OCI-LY1 (cell line): Measurements from ENCODE around the gene DUOX1.

Experiments used
- CTCF ChIP-seq: fragments of 200-600 bp; sonication (generic), shearing (Covaris generic); IDR thresholded peaks from 2 replicates; pipeline ENCODE4 v1.5.1; 2017; ENCODE audit warnings: mild to moderate bottlenecking, antibody characterized with exemption, low read length, moderate library complexity, mixed read lengths
- EZH2 ChIP-seq: fragments of 200-600 bp; sonication (generic), shearing (Covaris generic); IDR thresholded peaks from 2 replicates; pipeline ENCODE4 v1.8.0; 2017; ENCODE audit warnings: borderline replicate concordance, mixed run types, mild to moderate bottlenecking, antibody characterized with exemption, low read length, moderate library complexity, mixed read lengths

GRCh38 chr15:45137703-45138102 lies 7.9 kb downstream of the DUOX1 start:
- TF ChIP-seq EZH2, result no peak
- TF ChIP-seq CTCF, result no peak
